DMS53 treated with DMSO at 0.1 percent for 48 hours (cell line): Measurements from ENCODE around the gene NPW.
A peak's percentile ranks its signal among the peaks of the same experiment; 100 is the strongest.

Experiments
- DNase-seq: peaks from one replicate; lab custom pipeline; 2025; ENCODE audit not compliant: unreplicated experiment; lab: John Stamatoyannopoulos, UW

The NPW gene

DNA sequence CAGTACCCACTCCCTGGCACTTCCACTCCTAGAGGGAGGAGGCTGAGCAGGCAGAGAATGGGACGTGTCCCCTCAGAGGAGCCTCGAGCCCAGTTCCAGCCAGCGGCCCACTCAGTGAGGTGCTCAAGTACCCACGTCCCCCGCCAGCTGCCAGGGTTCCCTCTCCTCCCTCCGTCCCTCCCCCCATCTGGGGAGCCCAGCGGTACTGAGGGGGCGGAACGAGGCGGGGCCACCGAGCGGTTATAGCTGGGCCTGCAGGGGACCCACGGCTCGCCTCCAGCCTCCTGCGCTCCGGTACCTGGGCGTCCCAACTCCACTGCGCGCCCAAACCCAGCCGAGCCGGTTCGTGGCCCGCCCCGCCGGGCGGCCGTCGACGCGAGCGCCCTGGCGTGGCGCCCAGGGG lies at the start of gene NPW:
Gene NPW, plus strand, starts transcription at position 268 of the 403 bp plus-strand sequence.
- no peak for DNase-seq

GRCh38 chr16:1971796-1972489 lies 47.6 kb upstream of the NPW start, which contains the start of gene TBL3:
TSS of gene TBL3 (plus strand) at chr16:1972053. CDS start at chr16:1972165, 112 bp downstream.
- DNase-seq: peak; percentile 71

DNA sequence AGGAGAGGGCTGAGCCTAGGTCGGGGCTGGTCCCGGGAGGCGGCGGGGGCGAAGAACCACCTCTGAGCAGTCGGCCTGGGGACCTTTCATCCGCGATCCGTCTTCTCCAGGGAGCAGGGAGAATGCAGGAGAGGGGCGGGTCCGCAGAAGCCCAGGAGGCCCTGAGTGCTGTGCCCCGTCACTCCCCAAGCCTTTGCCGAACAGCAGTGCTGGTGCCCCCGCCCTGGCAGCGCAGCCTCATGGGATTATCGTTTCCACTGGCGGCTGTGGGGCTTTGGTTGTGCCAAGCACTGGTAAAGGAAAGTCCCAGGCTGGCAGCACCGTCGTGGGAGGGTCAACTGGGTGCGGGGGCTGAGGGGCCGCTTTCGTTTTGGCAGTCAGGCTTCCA lies 47.1 kb upstream of the NPW start:
- no peak for DNase-seq

GRCh38 chr16:1973461-1974156 lies 46.0 kb upstream of the NPW start:
- no peak for DNase-seq

DNA sequence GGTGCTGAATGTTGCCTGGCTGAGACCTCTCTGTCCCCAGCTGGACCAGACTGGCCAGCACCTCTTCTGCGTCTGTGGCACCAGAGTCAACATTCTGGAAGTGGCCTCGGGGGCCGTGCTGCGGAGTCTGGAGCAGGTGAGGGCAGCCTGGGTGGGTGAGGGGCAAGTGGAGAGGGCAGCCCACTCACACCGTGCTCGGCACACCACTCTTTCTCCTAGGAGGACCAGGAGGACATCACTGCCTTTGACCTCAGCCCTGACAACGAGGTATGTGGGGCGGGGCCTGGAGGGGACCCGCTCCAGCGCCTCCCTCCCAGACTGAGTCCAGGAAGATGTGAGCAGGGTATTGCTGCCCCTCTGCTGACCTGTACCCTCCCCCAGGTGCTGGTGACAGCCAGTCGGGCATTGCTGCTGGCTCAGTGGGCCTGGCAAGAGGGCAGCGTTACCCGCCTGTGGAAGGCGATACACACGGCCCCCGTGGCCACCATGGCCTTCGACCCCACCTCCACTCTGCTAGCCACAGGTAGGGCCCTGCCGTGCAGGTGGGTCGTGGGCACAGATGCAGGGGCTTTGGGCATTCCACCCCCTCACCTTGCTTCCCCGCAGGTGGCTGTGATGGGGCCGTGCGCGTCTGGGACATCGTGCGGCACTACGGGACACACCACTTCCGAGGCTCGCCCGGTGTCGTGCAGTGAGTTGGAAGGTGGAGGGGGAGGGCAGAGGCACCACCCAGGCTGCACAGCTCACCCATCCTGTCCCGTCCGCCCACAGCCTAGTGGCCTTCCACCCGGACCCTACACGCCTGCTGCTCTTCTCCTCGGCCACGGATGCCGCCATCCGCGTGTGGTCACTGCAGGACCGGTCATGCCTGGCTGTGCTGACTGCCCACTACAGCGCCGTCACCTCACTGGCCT lies 45.2 kb upstream of the NPW start:
- no peak for DNase-seq

GRCh38 chr16:1975432-1976215 lies 44.0 kb upstream of the NPW start:
- no peak for DNase-seq

DNA sequence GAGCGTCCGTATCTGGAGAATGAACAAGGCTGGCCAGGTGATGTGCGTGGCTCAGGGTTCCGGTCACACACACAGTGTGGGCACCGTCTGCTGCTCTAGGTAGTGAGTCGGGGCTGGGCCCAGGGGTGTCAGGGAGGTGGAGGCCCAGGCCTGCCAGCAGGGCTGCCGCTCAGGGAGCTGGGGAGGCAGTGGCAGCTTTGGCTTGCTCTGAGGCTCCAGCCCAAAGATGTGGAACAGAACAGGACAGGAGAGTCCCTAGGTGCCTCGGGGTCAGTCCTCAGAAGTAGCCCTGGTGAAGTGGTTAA lies 43.4 kb upstream of the NPW start:
- DNase-seq: no peak

GRCh38 chr16:1976951-1977874 lies 42.4 kb upstream of the NPW start:
- DNase-seq: no peak

DNA sequence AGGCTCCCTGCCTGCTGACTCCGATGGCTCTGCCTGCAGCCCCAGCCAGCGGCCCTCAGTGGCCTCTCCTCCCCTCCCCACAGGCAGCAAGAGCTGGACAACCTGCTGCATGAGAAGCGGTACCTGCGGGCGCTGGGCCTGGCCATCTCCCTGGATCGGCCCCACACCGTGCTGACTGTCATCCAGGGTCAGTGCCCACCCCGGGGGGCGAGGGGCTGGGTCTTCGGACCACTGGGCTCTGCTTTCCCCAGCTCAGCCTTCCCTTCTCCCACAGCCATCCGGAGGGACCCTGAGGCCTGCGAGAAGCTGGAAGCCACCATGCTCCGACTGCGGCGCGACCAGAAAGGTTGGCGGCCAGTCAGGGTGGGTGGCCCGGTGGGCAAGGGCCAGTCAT lies 41.7 kb upstream of the NPW start:
- no peak for DNase-seq

DNA sequence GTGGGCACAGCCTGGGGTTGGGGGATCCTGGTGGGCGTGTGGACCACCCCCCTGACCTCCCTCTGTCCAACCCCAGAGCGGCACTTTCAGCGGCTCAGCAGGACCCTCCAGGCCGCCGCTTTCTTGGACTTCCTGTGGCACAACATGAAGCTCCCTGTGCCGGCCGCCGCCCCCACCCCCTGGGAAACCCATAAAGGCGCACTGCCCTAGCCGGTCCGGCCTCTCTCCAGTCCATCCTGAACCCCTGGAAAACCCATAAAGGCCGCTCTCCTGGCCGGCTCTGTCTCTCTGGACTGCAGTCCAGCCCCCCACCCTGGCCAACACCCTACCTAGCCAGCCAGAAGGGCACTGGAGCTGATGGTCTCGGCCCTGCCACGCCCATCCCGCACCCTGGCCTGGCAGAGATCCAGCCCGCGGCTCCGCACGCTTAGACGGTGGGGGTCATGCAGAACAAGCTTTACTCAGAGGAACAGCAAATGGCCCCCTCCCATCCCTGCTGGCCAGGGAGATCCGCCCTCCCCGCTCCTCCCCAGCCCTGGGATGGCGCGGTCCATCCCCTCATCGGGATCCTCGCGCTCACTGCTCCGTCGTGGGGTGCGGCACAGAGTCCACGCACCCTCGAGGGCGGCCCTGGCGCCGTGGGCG lies 41.0 kb upstream of the NPW start:
- no peak for DNase-seq

- peak; percentile 66 for DNase-seq
These were observed 40.1 kb upstream of the NPW start for GRCh38 chr16:1979271-1980029.

DNA sequence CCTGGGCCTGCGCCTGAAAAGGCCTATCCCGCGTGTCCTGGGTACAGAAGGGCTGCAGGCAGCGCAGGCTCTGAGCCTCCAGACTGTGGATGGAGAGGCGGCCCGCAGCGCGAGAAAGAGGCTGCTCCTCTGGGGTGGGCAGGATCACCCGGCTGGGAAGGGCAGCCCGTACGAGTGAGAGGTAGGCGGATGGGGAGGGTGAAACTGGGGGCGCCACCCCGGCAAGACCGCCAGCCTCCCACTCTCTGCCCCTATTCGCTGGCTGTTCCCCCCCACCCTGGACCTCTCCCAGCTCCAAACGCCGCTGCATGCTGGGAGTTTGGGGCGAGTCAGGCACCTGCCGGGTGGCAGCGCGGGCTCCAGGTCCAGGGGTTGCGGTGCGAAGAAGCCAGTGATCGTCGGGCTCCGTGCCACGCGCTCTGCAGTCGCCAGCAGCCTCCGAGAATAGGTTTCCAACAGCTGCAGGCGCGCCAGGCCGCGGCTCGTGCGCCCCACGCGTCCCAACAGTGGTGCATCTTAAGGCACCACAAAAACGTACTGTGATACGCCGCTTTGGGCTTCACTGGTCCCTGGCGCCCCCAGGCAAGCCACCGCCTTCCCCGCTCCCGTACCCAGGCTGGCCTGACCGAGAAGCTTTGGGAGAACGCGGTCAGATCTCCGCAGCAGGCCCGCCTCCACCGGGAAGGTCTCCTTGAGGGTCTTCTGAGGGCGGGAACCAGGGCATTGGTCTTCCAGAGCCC lies 39.4 kb upstream of the NPW start:
- DNase-seq: no peak

GRCh38 chr16:1980770-1981087 lies 38.9 kb upstream of the NPW start:
- no peak for DNase-seq

DNA sequence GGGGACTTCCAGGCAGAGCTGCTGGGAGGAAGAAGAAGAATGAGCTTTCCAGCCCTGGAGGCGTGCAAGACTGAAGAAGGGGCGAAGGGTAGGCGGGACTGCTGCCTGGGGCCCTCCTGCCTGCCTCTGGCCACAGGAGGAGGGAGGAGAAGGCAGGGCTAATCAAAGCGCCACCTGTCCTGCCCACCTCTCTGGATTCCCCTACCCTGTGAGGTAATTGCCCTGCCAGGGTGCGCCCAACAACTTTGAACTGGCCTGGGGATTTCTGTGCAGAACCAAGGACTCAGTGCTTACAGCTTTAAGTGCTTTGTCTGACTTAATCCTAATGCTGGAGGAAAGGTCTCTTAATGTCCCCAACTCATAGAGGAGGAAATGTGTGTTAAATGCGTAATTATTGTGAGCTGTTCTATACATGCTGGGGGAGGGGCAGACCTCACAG lies 38.2 kb upstream of the NPW start, which contains the start of gene NOXO1:
Gene NOXO1, minus strand, starts transcription at position 72 of the 439 bp plus-strand sequence. CDS start 290 bp downstream, outside the sequence.
- no peak for DNase-seq

- DNase-seq: no peak
These were observed 37.6 kb upstream of the NPW start for GRCh38 chr16:1982013-1982433.

GRCh38 chr16:1982991-1983543 lies 36.5 kb upstream of the NPW start:
- no peak for DNase-seq

GRCh38 chr16:1983544-1984346 lies 35.8 kb upstream of the NPW start, which contains the start of gene GFER:
TSS of gene GFER (plus strand) at chr16:1984193. CDS start at chr16:1984219, 26 bp downstream.
- peak; percentile 70 for DNase-seq
